Measurements from ENCODE around the gene DYNC2H1.

DNA sequence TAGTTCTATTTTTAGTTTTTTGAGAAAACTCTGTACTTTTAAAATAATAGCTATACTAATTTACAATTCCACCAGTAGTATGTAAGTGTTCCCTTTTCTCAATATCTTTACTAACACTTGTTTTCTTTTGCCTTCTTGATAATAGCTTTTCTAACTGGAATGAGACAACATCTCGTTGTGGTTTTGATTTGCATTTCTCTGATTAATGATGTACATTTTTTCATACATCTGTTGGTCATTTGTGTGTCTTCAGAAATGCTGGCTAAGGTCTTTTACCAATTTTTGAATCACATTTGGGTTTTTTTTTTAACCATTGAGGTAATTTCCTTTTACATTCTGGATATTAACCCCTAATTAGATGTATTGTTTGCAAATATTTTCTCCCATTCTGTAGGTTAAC lies 258.9 kb downstream of the DYNC2H1 start:
- TF ChIP-seq CTCF (IDR thresholded peaks at IDR 0.05), result no peak
- no peak for TF ChIP-seq POLR2A (IDR thresholded peaks at IDR 0.05)

All from adrenal gland (tissue), 5 donors.